Peyer's patch (tissue), 4 donors: ENCODE data around the gene PDPN. TPM values are rescaled to one million over a fixed set of nuclear protein-coding genes. Genes with fewer than 3 reads are reported as not detected.
A peak's percentile ranks its signal among the peaks of the same experiment; 100 is the strongest.

ENCODE experiments used
- DNase-seq, 3 donors: peaks; one replicate each; pipeline ENCODE4 v3.0.0-alpha.2; 2017 to 2019
- H3K27ac ChIP-seq, 4 donors: fragments of 200-600 bp; sonication (generic); one replicate each; pipeline ENCODE4 v1.5.1; 2016 to 2019
- H3K27me3 ChIP-seq, 2 donors: fragments of 200-600 bp; sonication (generic); one replicate each; pipeline ENCODE4 v1.5.1; 2019
- H3K36me3 ChIP-seq, 3 donors: fragments of 200-600 bp; sonication (generic); one replicate each; pipeline ENCODE4 v1.5.1; 2016 to 2019
- H3K4me1 ChIP-seq, 4 donors: fragments of 200-600 bp; sonication (generic); one replicate each; pipeline ENCODE4 v1.5.1; 2016 to 2019
- H3K4me3 ChIP-seq, 4 donors: fragments of 200-600 bp; sonication (generic); 1 replicate in 3 of 4; 2 replicates in 1 of 4; pipeline ENCODE4 v1.5.1; 2016 to 2019; ENCODE audit warnings: mild to moderate bottlenecking in 1 of 4
- H3K9me3 ChIP-seq, 4 donors: fragments of 200-600 bp; sonication (generic); one replicate each; pipeline ENCODE4 v1.5.1; 2016 to 2019; ENCODE audit warnings: mild to moderate bottlenecking in 1 of 4
- CTCF ChIP-seq, 6 experiments: fragments of 450-650 bp in 4 of 6; fragments of 200-600 bp in 2 of 6; sonication (generic) in 1 of 6; IDR thresholded peaks; one replicate each; pipeline ENCODE4 v1.5.1; 2017 to 2019; ENCODE audit warnings: antibody characterized with exemption in 6 of 6, mild to moderate bottlenecking in 3 of 6, moderate library complexity in 1 of 6
- POLR2A ChIP-seq, 2 donors: fragments of 450-650 bp; IDR thresholded peaks; one replicate each; pipeline ENCODE4 v1.5.1; 2017; ENCODE audit warnings: antibody characterized with exemption in 2 of 2, mild to moderate bottlenecking in 2 of 2, moderate library complexity in 2 of 2
- total RNA-seq, 4 donors: library from RNA; depleted of rRNA; stranded (reverse); fragments of >200 nt; gene quantifications; one replicate each; pipeline ENCODE4 v1.1.0, GENCODE V29; 2016

Gene PDPN
- total RNA-seq, 4 donors from 2014 or later = 2.4 to 44.6 (median 9.6) TPM

GRCh38 chr1:13581446-13581845 lies 2.2 kb upstream of the PDPN start:
- Histone ChIP-seq H3K27me3 (peaks cover 0 to 14% of the 10 kb centered on the region in 2 donors), H3K4me1 (no peaks in the 10 kb centered on the region)
- TF ChIP-seq POLR2A (IDR thresholded peaks at IDR 0.05) (no peak), CTCF (IDR thresholded peaks at IDR 0.05) (no peak)

GRCh38 chr1:13582713-13583443 lies 754 bp upstream of the PDPN start:
- Histone ChIP-seq H3K27me3 (peaks cover 0 to 14% of the 10 kb centered on the region in 2 donors), H3K9me3 (no peaks in the 10 kb centered on the region), H3K36me3 (no peaks in the 10 kb centered on the region), H3K4me1 (no peaks in the 10 kb centered on the region), H3K4me3 (no peak overlapping the region), H3K27ac (no peak overlapping the region)
- DNase-seq = no peak
- TF ChIP-seq CTCF (IDR thresholded peaks at IDR 0.05) (no peak), POLR2A (IDR thresholded peaks at IDR 0.05) (no peak)

More at GRCh38 chr1:13581446-13581845, 2.2 kb upstream of the PDPN start:
- Histone ChIP-seq H3K4me3 (no peak overlapping the region), H3K9me3 (no peaks in the 10 kb centered on the region), H3K36me3 (no peaks in the 10 kb centered on the region), H3K27ac (no peak overlapping the region)
- DNase-seq = no peak

GRCh38 chr1:13583966-13584791 lies 547 bp downstream of the PDPN start:
- Histone ChIP-seq H3K4me1 (no peaks in the 10 kb centered on the region), H3K36me3 (no peaks in the 10 kb centered on the region), H3K9me3 (no peaks in the 10 kb centered on the region), H3K4me3 (peak overlapping the region; percentile 18 to 49 (median 33)), H3K27ac (peak overlapping the region; percentile 55 to 78 (median 62)), H3K27me3 (peaks cover 0 to 14% of the 10 kb centered on the region in 2 donors)
- TF ChIP-seq POLR2A (IDR thresholded peaks at IDR 0.05) = no peak
- peak in 1 of 3 donors; percentile 53 for DNase-seq

GRCh38 chr1:13584876-13585611 lies 1.4 kb downstream of the PDPN start:
- no peak for TF ChIP-seq POLR2A (IDR thresholded peaks at IDR 0.05)
- no peak for TF ChIP-seq CTCF (IDR thresholded peaks at IDR 0.05)
- H3K4me3 ChIP-seq = peak overlapping the region in 1 of 4 donors; percentile 49
- no peaks in the 10 kb centered on the region for H3K36me3 ChIP-seq
- no peaks in the 10 kb centered on the region for H3K4me1 ChIP-seq
- no peaks in the 10 kb centered on the region for H3K9me3 ChIP-seq
- H3K27me3 ChIP-seq = peaks cover 0 to 14% of the 10 kb centered on the region in 2 donors
- H3K27ac ChIP-seq = peak overlapping the region in 3 of 4 donors; percentile 8 to 78 (median 68)
- DNase-seq = no peak

- no peaks in the 10 kb centered on the region for H3K36me3 ChIP-seq
- no peaks in the 10 kb centered on the region for H3K4me1 ChIP-seq
- no peak for DNase-seq
- H3K4me3 ChIP-seq = peak overlapping the region in 1 of 4 donors; percentile 7
- peak overlapping the region in 1 of 4 donors; percentile 8 for H3K27ac ChIP-seq
- H3K9me3 ChIP-seq = no peaks in the 10 kb centered on the region
- peaks cover 0 to 14% of the 10 kb centered on the region in 2 donors for H3K27me3 ChIP-seq
- TF ChIP-seq CTCF (IDR thresholded peaks at IDR 0.05) (no peak), POLR2A (IDR thresholded peaks at IDR 0.05) (no peak)
These were observed 2.0 kb downstream of the PDPN start for GRCh38 chr1:13585612-13585991.
